ENCODE measurements around the gene PSG3.
"Not testable (repeated sequence)": the region's sequence is repeated elsewhere in the genome, so short reads cannot be mapped to it uniquely, and the experiment has no call there.

Gene PSG3

DNA sequence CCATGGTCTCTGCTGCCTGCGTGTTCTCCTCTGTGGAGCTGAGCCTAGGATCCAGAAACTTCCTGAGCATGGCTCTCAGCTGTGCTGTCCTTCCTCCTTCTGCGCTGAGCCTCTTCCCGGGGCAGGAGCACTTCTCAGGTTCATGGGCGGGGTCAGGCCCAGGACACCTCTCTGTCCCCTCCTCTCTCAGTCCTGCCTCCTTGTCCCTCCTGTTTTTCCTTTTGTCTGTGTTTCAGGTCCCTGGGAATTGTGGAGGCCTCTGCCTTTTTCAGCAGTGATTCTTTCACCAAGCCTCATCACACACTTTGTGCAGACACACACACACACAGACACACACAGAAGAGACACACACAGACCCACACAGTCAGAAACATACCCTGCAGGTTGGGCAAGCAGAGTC, at the start of gene PSG3:
PSG3 (minus strand) TSS at position 101 of the 400 bp plus-strand sequence; CDS start at position 4, 97 bp downstream.
- TF ChIP-seq, protein P1, sequence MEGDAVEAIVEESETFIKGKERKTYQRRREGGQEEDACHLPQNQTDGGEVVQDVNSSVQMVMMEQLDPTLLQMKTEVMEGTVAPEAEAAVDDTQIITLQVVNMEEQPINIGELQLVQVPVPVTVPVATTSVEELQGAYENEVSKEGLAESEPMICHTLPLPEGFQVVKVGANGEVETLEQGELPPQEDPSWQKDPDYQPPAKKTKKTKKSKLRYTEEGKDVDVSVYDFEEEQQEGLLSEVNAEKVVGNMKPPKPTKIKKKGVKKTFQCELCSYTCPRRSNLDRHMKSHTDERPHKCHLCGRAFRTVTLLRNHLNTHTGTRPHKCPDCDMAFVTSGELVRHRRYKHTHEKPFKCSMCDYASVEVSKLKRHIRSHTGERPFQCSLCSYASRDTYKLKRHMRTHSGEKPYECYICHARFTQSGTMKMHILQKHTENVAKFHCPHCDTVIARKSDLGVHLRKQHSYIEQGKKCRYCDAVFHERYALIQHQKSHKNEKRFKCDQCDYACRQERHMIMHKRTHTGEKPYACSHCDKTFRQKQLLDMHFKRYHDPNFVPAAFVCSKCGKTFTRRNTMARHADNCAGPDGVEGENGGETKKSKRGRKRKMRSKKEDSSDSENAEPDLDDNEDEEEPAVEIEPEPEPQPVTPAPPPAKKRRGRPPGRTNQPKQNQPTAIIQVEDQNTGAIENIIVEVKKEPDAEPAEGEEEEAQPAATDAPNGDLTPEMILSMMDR (IDR thresholded peaks at IDR 0.05): not testable (repeated sequence)

DNA sequence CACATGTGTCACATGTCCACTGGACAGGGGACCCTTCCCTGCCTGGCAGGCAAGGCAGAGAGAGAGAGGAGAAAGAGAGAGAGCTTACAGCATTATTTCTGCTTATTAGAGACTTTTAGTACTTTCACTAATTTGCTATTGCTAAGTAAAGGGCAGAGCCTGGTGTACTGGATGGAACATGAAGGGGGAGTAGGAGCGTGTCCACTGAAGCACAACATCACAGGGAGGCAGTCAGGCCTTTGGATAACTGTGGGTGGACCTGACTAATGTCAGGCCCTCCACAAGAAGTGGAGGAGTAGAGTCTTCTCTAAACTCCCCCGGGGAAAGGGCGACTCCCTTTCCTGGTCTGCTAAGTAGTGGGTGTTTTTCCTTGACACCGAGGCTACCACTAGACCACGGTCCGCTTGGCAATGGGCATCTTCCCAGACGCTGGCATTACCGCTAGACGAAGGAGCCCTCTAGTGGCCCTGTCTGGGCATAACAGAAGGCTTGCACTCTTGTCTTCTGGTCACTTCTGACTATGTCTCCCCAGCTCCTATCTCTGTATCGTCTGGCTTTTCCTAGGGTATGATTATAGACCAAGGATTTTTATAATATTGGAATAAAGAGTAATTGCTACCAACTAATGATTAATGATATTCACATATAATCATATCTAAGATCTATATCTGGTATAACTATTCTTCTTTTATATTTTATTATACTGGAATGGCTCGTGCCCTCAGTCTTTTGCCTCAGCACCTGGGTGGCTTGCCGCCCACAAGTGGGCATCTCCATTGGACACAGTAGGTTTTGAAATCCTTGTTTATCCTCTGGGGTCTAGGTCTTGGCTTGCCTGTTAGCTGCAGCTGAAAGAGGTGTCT, 36.7 kb upstream of the PSG3 start:
- TF ChIP-seq, protein P1 (IDR thresholded peaks at IDR 0.05): peak; percentile 60

DNA sequence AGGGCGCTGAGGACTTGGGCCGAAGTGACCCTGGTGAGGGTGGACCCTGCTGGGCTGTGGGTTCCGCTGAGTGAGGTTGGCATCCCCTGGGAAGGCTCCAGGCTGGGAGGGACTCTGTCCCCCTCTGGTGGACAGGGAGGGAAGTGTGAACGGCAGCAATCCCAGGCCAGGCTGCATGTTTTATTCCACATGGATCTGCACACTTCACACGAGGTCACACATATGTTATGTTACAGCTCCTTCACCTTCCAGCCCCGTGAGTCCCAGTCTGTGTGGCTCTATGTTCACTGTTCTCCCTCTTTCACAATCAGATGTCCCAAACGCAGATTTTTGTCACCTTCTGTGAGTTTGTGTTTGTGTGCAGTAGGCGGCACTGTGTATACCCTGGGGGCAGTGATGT, 27.0 kb upstream of the PSG3 start:
- TF ChIP-seq, protein P1 (IDR thresholded peaks at IDR 0.05): peak; percentile 45

DNA sequence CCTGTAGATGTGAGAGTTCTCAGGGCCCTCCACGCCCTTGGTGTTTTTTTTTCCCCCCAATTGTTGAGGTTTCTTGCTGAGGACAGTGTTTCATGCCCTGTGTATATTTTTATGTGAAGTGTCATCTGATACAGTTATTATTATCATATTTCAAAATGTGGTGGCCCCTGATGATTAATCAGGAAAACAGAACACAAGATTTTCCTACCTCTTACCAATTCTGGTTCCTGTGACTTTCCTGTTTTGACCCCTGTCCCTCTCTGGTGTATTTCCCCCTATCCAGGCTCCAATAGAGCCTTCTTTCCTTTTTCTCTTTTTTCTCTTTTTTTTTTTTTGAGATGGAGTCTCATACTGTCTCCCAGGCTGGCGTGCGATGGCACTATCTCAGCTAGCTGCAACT, 24.6 kb upstream of the PSG3 start:
- TF ChIP-seq, protein P1 (IDR thresholded peaks at IDR 0.05): no peak

DNA sequence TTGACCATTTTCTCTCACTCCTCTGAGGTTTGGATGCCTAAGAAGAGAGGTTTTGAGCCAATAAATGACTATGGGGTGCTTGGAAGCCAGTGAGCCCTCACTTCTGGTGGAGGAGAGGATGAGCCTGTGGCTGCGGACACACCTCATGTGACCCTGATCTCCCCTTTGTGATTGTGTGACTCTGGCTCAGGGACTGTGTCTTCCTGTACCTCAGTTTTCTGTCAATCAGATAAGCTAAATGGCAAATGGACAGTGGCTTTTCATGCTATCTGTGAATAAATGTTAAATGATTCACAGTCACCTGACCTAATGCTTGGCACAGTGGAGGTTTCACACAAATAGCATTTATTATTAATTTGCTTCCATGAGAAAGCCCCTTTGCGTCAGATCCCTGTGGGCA, 22.5 kb upstream of the PSG3 start:
- TF ChIP-seq, protein P1 (IDR thresholded peaks at IDR 0.05): no peak

DNA sequence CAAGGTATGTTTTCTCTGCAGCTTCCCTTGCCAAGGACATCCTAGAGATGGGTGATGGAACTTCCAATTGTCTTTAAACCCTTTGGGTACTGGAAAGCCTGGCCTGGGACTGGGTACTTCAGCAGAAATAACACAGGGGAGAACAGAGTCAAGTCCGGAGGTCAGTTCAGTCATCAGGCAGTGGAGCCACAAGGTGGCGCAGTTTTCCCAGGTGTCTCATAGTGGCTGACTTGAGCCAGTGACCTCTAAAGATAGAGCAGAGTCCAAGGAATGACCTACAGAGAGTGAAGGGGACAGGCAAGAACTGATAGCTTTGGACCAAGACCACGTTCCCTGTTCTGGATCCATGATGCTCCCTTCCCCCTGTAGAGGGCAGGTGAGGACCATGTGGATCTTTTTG, 18.4 kb upstream of the PSG3 start:
- TF ChIP-seq, protein P1 (IDR thresholded peaks at IDR 0.05): peak; percentile 34

DNA sequence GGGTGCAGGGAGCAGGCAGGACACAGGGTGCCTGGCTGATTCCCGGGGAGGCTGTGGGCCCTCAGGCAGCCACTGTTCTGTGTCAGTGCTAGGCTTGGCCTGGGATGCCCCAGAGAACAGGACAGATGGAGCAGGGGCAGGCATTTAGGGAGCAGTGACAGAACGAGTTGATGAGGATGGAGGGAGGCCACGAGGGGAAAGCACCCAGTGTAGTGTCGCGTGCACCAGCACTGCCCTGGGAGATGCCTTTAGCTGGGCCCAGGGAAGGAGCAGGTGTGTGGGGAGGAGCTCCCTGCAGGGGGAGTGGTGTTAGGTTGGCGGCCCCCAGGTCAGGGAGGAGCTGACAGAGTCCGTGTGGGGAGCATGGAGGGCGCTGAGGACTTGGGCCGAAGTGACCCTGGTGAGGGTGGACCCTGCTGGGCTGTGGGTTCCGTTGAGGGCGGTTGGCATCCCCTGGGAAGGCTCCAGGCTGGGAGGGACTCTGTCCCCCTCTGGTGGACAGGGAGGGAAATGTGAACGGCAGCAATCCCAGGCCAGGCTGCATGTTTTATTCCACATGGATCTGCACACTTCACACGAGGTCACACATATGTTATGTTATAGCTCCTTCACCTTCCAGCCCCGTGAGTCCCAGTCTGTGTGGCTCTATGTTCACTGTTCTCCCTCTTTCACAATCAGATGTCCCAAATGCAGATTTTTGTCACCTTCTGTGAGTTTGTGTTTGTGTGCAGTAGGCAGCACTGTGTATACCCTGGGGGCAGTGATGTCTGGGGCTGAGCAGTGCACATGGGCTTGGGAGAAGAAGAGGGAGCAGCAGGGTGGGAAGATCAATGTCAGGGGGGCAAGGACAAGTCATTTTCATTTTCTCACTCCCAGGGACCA, 1.7 kb upstream of the PSG3 start:
- TF ChIP-seq, protein P1 (IDR thresholded peaks at IDR 0.05): peak; percentile 42

Data from LNCAP (cell line).